GM21390 (cell line): ENCODE results near the gene UST.
A peak's percentile ranks its signal among the peaks of the same experiment; 100 is the strongest.
"Not testable (repeated sequence)": the region's sequence is repeated elsewhere in the genome, so short reads cannot be mapped to it uniquely, and the experiment has no call there.

Source experiments
- ATAC-seq: cut with Tn5 transposase; IDR thresholded peaks from one replicate; pipeline ENCODE4 v1.9.1; 2021; ENCODE audit not compliant: unreplicated experiment

UST gene

GRCh38 chr6:148764259-148765020, 17.6 kb downstream of the UST start:
- ATAC-seq, result not testable (repeated sequence)

DNA sequence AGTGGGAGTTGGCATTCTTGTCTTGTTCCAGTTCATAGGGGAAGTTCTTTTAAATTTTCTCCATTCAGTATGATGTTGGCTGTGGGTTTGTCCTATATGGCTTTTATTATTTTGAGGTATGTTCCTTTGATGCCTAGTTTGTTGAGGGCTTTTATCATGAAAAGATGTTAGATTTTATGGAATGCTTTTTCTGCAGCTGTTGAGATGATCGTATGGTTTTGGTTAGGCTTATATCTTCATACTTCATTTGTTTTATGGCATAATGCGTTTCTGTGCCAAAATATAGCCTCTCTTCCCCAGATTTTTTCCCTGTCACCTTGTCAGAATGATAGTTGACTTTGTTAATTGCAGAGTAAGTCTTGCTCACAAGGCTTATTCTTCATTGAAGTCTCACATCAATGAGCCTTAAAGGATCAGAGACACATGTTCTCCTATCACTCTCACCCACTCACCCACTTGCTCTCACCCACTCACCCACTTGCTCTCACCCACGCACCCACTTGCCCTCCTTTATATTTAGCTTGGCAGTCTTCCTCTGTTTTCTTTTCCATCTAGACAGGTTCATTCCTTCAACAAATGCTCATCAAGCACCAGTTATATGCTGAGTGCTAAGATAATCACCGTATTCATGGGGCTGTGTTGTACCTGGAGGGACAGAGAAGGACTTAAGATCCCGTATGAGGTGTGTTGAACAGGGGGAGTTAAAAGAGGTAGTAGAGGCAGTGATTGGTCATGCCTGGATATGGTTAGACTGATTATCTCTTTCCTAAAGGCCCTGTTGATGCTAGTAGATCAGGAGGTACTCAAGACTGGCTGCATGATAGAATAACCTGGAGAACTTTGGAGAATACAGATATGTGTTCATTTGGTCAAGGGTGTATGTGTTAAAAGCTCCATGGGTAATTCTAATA, 19.3 kb downstream of the UST start:
- no peak for ATAC-seq

DNA sequence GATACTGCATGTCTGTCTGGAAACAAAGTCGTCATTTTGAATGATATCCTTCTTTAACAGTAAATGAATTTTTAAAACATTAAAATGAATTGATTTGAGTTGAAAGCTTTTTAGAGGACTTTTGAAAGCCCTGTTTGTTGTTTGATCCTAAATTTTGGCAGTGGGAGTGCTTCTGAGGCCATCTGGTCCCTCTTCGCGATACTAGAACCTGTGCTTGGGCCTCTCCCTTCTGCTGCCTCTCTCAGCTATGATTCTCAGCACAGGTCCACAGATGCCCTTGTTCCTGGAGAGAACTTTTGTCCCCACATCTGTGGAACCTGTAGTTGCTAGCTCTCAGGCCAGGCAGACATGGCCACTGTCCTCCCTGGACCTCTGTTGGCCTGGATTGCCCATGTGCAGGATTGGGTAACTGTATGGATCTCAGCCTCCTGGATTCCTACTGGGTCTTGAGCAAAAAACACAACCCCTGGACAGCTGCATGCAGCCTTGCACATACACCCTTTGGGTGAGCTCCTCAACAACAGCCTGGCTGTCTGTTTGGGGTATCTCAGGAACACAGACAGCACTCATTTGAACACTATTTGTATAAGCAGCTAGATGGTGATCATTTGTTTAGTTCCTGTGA, 21.9 kb downstream of the UST start:
- no peak for ATAC-seq

DNA sequence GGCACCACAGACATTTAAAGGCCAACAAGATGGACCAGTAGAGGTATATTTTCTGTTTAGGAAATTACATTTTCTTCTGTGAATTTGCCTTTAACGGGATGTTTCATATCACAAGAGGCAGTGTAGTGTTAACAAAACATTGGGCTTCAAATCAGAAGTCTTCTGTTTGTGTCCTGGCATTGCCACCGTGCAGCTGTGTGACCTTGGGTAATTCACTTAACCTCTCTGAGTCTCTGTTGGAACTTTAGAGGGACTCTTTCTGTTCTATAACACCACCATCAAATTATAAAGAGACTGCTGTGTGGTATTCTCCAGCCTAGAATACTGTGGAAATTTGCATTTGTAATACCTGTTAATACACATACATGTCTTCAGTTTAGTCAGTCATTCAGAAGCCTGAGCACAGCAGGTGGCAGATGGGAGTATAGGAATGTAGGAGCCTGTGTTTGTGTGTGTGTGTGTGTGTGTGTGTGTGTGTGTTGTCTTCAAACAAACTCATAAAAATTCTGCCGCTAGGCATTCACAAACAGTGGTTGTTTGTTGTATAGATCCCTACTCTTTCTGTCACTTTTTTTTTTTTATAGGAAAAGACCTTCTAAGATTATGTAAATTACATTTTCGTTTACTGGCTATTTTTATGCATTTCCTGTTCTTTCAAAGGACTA, 22.6 kb downstream of the UST start:
- no peak for ATAC-seq

GRCh38 chr6:148770408-148771211, 23.8 kb downstream of the UST start:
- no peak for ATAC-seq

- ATAC-seq, result no peak
Observed at GRCh38 chr6:148771212-148771601, 24.4 kb downstream of the UST start.

DNA sequence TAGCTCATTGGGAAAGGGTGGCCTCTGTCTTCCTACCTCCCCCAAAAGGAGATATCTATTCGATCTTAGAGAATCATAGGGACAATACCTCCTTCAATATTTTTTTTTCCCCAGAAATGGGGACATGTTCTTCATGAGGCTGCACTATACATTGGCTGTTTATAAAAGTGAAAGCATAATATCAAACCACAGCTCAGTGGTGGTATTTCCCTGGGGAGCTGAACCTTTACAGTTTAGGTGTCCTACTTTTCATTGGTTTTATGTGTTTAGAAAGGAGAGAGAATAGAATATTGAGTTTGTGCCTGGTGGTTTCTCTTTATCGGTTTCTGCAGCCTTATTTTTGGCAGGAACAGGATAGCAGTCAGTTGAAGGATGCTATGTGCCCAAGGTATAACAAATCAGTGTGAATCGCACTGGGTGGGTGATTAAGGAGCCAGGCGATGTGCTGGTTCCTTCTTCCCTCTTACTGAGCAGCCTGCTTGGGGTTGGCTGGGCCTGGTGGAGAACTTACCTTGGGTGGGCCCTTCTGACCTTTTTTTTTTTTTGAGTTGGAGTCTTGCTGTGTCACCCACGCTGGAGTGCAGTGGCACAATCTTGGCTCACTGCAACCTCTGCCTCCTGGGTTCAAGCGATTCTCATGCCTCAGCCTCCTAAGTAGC, 25.2 kb downstream of the UST start:
- ATAC-seq, result no peak

GRCh38 chr6:148775161-148775560, 28.3 kb downstream of the UST start:
- ATAC-seq, result no peak

DNA sequence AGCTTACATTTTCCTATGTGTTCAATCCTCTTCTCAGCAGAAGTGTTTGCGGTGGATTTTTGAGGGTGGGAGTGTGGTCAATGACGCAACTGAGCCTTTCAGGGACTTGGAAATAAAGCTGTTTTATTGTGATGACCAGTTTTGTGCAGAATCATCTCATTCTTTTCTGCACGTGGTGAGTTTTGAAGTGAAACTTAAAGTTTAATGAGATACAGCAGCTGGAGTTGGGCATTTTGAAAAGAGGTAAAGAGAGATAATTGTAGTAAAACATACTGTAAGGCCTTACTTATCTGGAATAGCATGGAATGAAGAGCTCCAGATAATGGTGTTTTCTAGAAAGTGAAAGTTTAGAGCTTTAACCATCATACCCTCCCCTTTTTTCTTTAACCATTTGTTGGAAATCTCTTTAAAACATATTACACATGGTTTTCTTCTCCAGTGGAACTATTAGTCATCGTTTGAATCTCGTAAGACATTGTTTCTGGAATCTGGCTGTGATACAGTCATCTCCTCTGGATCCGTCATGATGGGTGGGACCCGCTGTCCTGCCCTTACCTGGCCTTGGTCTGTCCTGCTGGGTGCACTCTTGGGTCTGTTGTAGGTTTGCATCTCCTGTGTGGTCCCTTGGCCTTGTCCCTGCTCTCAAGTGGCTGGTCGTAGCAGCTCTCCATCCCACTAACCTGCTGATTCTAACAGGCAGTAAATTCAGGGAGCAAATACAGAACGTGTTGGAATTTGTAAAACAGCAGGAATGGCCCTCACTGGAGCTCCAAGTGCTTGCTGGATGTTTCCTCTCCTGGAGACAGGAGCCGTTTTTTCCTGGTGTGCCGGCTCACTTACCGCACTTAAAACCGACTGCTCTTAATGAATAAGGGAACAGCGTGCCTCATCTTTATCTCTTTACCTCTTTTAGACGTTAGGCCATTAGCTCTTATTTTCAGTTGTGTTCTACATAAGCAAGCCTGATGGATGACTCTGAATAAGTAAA, 29.8 kb downstream of the UST start:
- ATAC-seq, result no peak

DNA sequence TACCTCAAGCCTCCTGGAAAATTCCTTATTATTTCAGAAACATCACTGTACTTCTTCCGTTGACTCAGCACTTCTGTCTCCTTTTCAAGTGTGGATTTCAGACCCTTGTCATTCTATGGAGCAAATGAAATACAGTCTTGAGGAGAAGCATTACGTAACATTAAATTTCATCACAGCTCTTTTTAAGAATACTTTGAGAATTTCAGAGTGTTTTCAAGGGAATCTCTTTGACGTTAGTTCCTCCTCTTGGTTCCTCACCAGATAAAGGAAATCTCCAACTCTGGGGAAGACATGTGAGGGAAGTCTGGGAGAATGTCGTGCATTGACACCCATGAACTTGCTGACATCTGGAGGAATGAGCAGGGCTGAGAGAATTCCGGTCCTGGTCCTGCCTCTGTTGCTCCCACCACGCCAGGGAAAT, 32.3 kb downstream of the UST start:
- no peak for ATAC-seq

GRCh38 chr6:148780423-148780822, 33.6 kb downstream of the UST start:
- not testable (repeated sequence) for ATAC-seq

DNA sequence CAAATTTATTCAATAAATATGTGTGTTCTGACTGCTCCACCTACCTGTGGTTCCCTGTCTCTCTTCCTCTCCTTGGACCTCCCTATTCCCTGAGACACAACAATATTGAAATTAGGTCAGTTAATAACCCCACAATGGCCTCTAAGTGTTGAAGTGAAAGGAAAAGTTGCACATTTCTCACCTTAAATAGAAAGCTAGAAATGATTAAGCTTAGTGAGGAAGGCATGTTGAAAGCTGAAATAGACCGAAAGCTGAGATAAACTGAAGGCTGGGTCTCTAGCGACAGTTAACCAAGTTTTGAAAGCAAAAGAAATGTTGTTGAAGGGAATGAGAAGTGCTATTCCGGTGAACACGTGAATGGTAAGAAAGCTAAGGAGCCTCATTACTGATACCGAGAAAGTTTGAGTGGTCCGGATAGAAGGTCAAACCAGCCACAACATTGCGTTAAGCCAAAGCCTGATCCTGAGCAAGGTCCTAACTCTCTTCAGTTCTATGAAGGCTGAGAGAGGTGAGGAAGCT, 34.1 kb downstream of the UST start:
- ATAC-seq, result peak; percentile 96

DNA sequence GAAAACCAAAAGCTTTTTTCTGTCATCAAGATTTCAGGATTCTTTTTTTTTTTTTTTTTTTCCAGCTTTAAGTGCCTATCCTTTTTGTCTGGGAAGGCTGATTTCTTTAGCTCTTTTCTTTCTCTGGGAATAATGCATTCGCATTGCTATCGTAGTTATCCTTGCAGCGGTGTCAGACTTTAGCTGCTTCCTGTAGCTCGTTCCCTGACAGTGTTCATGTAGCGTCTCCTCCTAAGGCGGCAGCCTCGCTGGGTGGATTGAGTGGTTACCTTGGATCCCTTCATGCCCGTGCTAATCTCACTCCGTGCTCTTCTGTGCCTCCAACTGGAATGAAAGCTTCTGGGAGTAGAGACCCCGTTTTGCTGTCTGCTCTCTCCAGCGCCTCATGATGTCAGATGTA, 43.1 kb downstream of the UST start:
- no peak for ATAC-seq

GRCh38 chr6:148790404-148790803, 43.6 kb downstream of the UST start:
- ATAC-seq, result no peak

DNA sequence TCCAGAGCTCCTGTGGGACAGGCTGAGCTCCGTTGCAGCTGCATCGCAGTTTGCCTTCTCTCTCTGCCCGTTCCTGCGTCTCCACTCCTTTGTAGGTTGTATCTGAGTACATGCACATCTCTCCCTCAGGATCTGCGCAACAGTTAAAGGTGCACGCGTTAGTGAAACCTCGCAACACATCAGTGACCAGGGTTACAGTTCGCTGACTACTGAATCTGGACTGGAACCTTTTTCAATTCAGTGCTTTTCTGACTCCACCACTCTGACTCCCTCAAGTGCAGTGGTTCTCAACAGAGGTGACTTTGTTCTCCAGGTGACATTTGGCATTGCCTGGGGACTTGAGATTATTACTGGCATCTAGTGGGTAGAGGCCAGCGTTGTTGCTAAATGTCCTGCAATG, 44.0 kb downstream of the UST start:
- no peak for ATAC-seq

DNA sequence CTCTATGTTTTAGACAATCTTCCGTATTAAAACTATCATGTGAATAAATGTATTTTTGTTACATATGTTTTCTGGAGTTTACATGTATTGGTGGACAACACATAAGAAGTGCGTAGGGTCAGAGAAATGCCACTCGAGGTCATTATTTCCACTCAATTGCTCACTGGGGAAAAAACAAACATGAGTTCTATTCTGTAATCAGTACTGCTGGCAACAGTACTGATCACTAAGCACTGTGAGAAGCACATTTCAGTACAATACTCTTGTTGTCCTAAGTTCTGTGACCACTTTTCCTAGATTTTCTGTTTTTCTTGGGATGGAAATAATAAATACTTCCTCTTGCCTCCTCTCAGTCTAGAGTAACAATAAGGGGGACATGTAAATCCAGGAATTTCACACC, 44.5 kb downstream of the UST start:
- no peak for ATAC-seq

- ATAC-seq, result no peak
Observed at GRCh38 chr6:148793721-148794120, 46.9 kb downstream of the UST start.

GRCh38 chr6:148794797-148795196, 48.0 kb downstream of the UST start:
- ATAC-seq, result no peak
